ENCODE results near the gene TMEM150A.

GRCh38 chr2:85580206-85580605, 22.3 kb downstream of the TMEM150A start:
- TF ChIP-seq CTCF (IDR thresholded peaks at IDR 0.05; ENCODE audit: low read depth, low read length, poor library complexity, severe bottlenecking) (no peak), EZH2phosphoT487 (IDR thresholded peaks at IDR 0.05; ENCODE audit: borderline replicate concordance, low read length) (no peak)

All from DOHH2 (cell line).